ENCODE results near the gene ADAMTS19. TPM values are rescaled to one million over a fixed set of nuclear protein-coding genes. Genes with fewer than 3 reads are reported as not detected.

ADAMTS19 gene
- total and polyA plus RNA-seq, 12 donors, result 0.15 to 1.3 (median 0.43) TPM

DNA sequence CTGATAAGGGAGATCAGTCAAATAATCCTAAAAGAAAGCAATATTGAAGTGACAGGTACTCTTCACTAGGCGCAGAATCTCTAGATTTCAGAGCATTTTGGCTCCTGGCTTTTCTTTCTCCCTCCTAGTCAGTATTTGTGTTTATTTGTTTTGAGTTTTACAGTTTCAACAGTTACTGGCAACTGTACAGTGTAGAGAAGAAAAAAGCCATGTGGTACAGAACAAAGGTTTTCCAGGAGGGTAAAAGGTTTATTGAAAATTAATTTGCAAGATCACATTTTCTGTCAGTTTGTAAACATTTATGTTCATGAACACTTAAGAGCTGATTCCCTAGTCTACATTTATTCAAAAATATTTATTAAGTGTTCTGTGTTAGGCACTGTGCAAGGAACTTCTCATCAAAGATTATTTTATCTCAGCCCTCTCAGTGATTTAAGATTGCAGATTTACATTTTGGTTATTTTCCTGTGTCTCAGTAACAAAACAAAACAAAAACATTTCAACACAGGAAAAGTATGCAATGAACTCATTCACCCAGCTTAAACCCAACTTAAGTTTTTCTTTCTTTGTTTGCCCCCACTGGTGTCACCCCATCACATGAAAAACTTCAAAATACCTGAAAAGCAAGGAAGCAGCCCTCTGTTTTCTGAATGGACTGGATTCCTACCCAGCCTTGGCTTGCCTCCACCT lies 300.7 kb downstream of the ADAMTS19 start:
- H3K27me3 ChIP-seq, result peaks cover 0 to 4% (median 0%) of the 10 kb centered on the region in 7 donors
- DNase-seq, result no peak
- TF ChIP-seq, protein P1, sequence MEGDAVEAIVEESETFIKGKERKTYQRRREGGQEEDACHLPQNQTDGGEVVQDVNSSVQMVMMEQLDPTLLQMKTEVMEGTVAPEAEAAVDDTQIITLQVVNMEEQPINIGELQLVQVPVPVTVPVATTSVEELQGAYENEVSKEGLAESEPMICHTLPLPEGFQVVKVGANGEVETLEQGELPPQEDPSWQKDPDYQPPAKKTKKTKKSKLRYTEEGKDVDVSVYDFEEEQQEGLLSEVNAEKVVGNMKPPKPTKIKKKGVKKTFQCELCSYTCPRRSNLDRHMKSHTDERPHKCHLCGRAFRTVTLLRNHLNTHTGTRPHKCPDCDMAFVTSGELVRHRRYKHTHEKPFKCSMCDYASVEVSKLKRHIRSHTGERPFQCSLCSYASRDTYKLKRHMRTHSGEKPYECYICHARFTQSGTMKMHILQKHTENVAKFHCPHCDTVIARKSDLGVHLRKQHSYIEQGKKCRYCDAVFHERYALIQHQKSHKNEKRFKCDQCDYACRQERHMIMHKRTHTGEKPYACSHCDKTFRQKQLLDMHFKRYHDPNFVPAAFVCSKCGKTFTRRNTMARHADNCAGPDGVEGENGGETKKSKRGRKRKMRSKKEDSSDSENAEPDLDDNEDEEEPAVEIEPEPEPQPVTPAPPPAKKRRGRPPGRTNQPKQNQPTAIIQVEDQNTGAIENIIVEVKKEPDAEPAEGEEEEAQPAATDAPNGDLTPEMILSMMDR (IDR thresholded peaks at IDR 0.05), result no peak
- H3K9me3 ChIP-seq, result no peaks in the 10 kb centered on the region
- no peaks in the 10 kb centered on the region for H3K4me1 ChIP-seq
- no peak overlapping the region for H3K4me3 ChIP-seq
- ATAC-seq, result no peak
- 90 to 96% methylated on average over 1 of the region's 1 CpG for WGBS, 2 donors
- H3K36me3 ChIP-seq, result no peaks in the 10 kb centered on the region
- intact Hi-C loops (cut with DNase I), result loop anchor here in 5 of 10 donors (10.0 kb wide), 4 partner anchors 96 to 1546 kb away; no protein-coding TSS in a partner anchor
- no peak overlapping the region for H3K27ac ChIP-seq

DNA sequence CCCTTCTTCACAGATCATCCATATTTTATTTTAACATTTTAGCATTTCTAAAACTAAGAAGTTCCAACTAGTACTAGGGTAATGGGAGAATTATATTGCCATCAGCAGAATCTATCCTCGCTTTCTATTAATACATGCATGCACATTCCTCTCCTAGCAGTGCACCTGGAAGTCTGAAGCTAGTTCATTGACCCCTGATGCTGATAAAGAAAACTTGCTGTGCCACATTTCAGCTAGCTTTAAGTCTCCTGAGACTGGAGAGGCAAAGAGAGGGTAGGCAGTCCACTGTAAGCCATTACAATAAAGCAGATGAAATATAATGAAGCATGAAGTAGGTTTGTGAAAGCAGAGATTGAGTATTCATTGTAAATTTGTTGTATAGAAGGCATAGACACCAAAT lies 303.6 kb downstream of the ADAMTS19 start:
- Histone ChIP-seq H3K36me3 (no peaks in the 10 kb centered on the region), H3K4me3 (no peak overlapping the region), H3K4me1 (no peaks in the 10 kb centered on the region), H3K9me3 (no peaks in the 10 kb centered on the region), H3K27ac (no peak overlapping the region), H3K27me3 (peaks cover 0 to 4% (median 0%) of the 10 kb centered on the region in 7 donors)
- TF ChIP-seq, protein P1 (IDR thresholded peaks at IDR 0.05), result no peak
- WGBS, 2 donors, result 100% methylated on average over 1 of the region's 1 CpG
- DNase-seq, result no peak
- intact Hi-C loops (cut with DNase I), result loop anchor here in 5 of 10 donors (10.0 kb wide), 4 partner anchors 99 to 1549 kb away; no protein-coding TSS in a partner anchor
- ATAC-seq, result no peak

DNA sequence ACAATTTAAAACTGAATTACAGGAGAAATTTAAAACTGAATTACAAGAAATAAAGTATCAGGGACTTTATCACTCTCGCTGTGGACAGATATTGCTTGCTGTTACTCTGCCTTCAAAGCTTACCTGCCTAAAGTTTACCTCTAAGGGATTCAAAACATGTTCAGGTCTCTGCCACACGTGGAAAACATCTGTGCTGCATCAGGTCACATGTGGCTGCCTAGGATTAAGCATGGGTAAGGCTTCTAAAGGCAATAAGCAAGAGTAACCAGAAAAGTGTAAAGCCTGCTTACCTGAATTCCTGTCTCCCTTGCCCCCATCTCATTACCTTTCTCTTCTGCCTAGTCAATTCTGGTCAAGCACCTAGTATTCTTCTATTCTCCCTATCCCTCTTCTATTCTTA lies 306.7 kb downstream of the ADAMTS19 start:
- ATAC-seq (no peak), DNase-seq (no peak)
- Histone ChIP-seq H3K4me1 (peaks cover 0 to 3% (median 0%) of the 10 kb centered on the region in 9 donors), H3K4me3 (no peak overlapping the region), H3K36me3 (no peaks in the 10 kb centered on the region), H3K9me3 (no peaks in the 10 kb centered on the region), H3K27ac (no peak overlapping the region), H3K27me3 (no peaks in the 10 kb centered on the region)
- intact Hi-C loops (cut with DNase I), result loop anchor here in 9 of 10 donors (5.0 to 10.0 kb wide), 9 partner anchors 102 to 1554 kb away; no protein-coding TSS in a partner anchor
- WGBS, 2 donors, result 82 to 86% methylated on average over 2 of the region's 2 CpGs
- TF ChIP-seq, protein P1 (IDR thresholded peaks at IDR 0.05), result no peak

DNA sequence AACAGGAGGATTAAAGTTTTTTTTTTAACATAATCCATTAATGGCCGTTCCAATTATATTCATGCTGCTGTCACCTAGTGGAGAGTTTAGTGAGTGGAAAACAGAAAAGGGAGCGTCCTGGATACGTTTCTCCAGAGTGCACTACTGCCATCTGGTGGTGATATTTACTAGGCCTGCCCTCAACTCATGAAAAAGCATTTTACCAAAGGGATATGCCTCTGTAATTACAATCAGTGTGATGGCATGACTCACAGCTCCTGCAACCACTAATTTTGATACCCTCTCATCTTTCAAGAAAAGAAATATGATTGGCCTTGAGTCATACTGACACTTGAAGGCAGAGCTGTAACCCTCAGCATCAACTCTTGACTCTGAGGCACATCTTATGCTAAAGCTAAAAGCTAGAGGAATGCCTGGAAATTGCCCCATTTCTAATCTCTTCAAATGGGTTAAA lies 307.9 kb downstream of the ADAMTS19 start:
- peaks cover 0 to 3% (median 0%) of the 10 kb centered on the region in 7 donors for H3K27me3 ChIP-seq
- H3K36me3 ChIP-seq, result no peaks in the 10 kb centered on the region
- peaks cover 0 to 3% (median 0%) of the 10 kb centered on the region in 9 donors for H3K4me1 ChIP-seq
- ATAC-seq, result peak; percentile 73 to 94 (median 88)
- intact Hi-C loops (cut with DNase I), result loop anchor here in 9 of 10 donors (5.0 to 10.0 kb wide), 9 partner anchors 103 to 1556 kb away; no protein-coding TSS in a partner anchor
- WGBS, 2 donors, result 0% methylated on average over 3 of the region's 3 CpGs
- H3K4me3 ChIP-seq, result no peak overlapping the region
- H3K9me3 ChIP-seq, result no peaks in the 10 kb centered on the region
- peak in 1 of 2 donors; percentile 72 for DNase-seq
- TF ChIP-seq, protein P1 (IDR thresholded peaks at IDR 0.05), result peak; percentile 95 to 99 (median 97)
- H3K27ac ChIP-seq, result no peak overlapping the region

All from heart right ventricle (tissue), 16 donors.